ENCODE data around the gene IGF2BP2. TPM values are rescaled to one million over a fixed set of nuclear protein-coding genes. Genes with fewer than 3 reads are reported as not detected.

Gene IGF2BP2
- total and polyA plus RNA-seq, 2 of the 4 experiments (the other 2 are of a cell fraction): 23.4 to 88.2 TPM

GRCh38 chr3:185789891-185790830 is 34.7 kb downstream of the IGF2BP2 start (continued):
- TF ChIP-seq CTCF (conservative IDR thresholded peaks at IDR 0.05; ENCODE audit: low read depth, low read length): no peak
- TF ChIP-seq RFX5 (IDR thresholded peaks at IDR 0.05; ENCODE audit: low read depth, low read length): no peak

GRCh38 chr3:185789134-185789533 is 35.7 kb downstream of the IGF2BP2 start:
- dilution Hi-C loops (cut with HindIII; ENCODE audit: low sequenced_read_pairs, unreplicated experiment) (no loop called here), intact Hi-C loops (cut with micrococcal nuclease) (no loop called here), in situ Hi-C loops (cut with MboI; ENCODE audit: low sequenced_read_pairs) (no loop called here)
- no peak overlapping the region for H2BK120ac ChIP-seq (ENCODE audit: low read depth, low read length)
- H2BK20ac ChIP-seq (ENCODE audit: low read depth, low read length): no peak overlapping the region
- no peak overlapping the region for H3K9ac ChIP-seq (ENCODE audit: low read depth, low read length)
- H3K14ac ChIP-seq (replicated peaks; ENCODE audit: low read depth, low read length): no peak overlapping the region
- ATAC-seq (ENCODE audit: low read depth) (no peak), DNase-seq (no peak)
- WGBS, 2 experiments (ENCODE audit: extremely low coverage in 2 of 2, insufficient read length in 1 of 2): no CpG with 5 or more reads among the region's 2 CpGs
- no peak overlapping the region for H2BK15ac ChIP-seq (ENCODE audit: low read depth, low read length)
- no peaks in the 10 kb centered on the region for H3K9me3 ChIP-seq (ENCODE audit: control insufficient read depth, insufficient read depth, low read length)
- H3K36me3 ChIP-seq (ENCODE audit: control insufficient read depth, insufficient read depth, low read length): peaks cover 6% of the 10 kb centered on the region
- no peak overlapping the region for H3K23ac ChIP-seq (ENCODE audit: low read depth, low read length)
- no peak overlapping the region for H2AK9ac ChIP-seq (replicated peaks; ENCODE audit: low read depth, low read length, poor library complexity)
- peak overlapping the region; percentile 45; the same call in 1 of the 2 replicates for H2AK5ac ChIP-seq (ENCODE audit: low read depth, low read length)
- H4K91ac ChIP-seq (ENCODE audit: insufficient read depth, low read depth, low read length): no peak overlapping the region
- no peak overlapping the region for H3K4me2 ChIP-seq (ENCODE audit: low read depth, low read length)
- H2BK5ac ChIP-seq (ENCODE audit: low read depth, low read length, poor library complexity, severe bottlenecking): no peak overlapping the region
- H2AFZ ChIP-seq (replicated peaks; ENCODE audit: low read length, poor library complexity): no peak overlapping the region
- no peak overlapping the region for H4K8ac ChIP-seq (ENCODE audit: low read depth in 2 of 2, low read length in 2 of 2)
- H3K27me3 ChIP-seq (ENCODE audit: control insufficient read depth, insufficient read depth, low read length): no peaks in the 10 kb centered on the region
- no peak overlapping the region for H3K27ac ChIP-seq (ENCODE audit: insufficient read depth, low read length)
- TF ChIP-seq USF2 (IDR thresholded peaks at IDR 0.05; ENCODE audit: low read depth, low read length) (peak; percentile 33; the same call in 1 of the 2 replicates), RFX5 (IDR thresholded peaks at IDR 0.05; ENCODE audit: low read depth, low read length) (no peak)
- no TSS peak for BruUV-seq (replicated peaks)
- no peak overlapping the region for H3K4ac ChIP-seq (ENCODE audit: low read depth, low read length)
- H4K20me1 ChIP-seq (ENCODE audit: insufficient read depth, low read length): peaks cover 99% of the 10 kb centered on the region
- peaks cover 8 to 85% of the 10 kb centered on the region in 2 experiments for H3K79me1 ChIP-seq (ENCODE audit: low read depth in 1 of 2, low read length in 2 of 2)
- peaks cover 10% of the 10 kb centered on the region for H3K4me1 ChIP-seq (ENCODE audit: control insufficient read depth, insufficient read depth, low read length)
- no peak overlapping the region for H3K18ac ChIP-seq (ENCODE audit: low read depth, low read length)
- H3K4me3 ChIP-seq (ENCODE audit: insufficient read depth, low read depth, low read length): no peak overlapping the region
- CTCF ChIA-PET: no interaction called here
- peaks cover 25% of the 10 kb centered on the region for H3K9me1 ChIP-seq (ENCODE audit: insufficient read depth, low read length)
- POLR2A ChIA-PET (ENCODE audit: unreplicated experiment): interaction anchor here (0.6 kb wide), 1 partner anchor 70 kb away, joined by 3 read pairs; no protein-coding TSS in a partner anchor
- H4K5ac ChIP-seq (ENCODE audit: low read depth, low read length): no peak overlapping the region
- H3K56ac ChIP-seq (ENCODE audit: extremely low read depth, insufficient read depth, low read length): no peak overlapping the region
